ENCODE measurements around the gene AP1S3. TPM values are rescaled to one million over a fixed set of nuclear protein-coding genes. Genes with fewer than 3 reads are reported as not detected.
"Not testable (repeated sequence)": the region's sequence is repeated elsewhere in the genome, so short reads cannot be mapped to it uniquely, and the experiment has no call there.

AP1S3 gene
- total RNA-seq: 1.6 and 2.2 TPM in 2 replicates

DNA sequence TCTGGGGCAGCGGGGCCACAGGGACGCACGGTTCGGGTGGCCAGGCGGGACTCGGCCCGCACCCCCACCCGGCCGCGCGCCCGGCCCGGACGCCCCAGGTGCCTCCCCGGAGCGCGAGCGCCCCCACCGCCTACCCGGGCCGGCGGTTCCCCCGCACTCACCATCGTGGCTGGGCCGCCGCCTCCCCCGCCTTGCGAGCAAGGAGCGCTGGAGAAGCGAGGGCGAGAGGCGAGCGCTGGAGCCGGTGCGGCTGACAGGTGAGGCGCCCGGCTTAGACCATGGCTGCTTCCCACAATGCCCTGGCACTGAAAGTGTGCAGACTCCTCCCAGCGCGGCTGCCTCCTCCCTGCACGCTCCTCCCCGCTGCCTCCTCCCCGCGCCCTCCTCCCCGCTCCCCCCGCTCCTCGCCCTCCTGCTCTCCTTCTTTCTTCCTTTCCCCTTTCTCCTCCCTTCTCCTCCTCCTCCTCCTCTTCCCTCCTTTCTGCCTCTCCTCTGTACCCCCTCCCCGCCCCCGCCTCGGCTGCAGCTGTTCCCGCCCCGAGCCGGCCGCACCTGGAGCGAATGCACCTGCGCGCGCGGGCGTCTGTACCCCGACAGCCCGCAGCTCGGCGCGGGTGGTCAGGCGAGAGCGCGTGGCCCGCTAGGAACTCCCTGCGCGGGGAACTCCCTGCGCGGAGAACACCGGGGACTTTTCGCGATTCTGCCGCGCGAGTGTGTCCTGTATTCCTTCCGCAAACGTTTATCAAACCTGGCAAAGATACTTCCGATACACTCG, at the start of gene AP1S3:
TSS of gene AP1S3 (minus strand) at position 296 of the 775 bp plus-strand sequence. CDS start at position 164, 132 bp downstream.
- peak; percentile 50 to 55 for DNase-seq (ENCODE audit: low read depth in 2 of 2)

DNA sequence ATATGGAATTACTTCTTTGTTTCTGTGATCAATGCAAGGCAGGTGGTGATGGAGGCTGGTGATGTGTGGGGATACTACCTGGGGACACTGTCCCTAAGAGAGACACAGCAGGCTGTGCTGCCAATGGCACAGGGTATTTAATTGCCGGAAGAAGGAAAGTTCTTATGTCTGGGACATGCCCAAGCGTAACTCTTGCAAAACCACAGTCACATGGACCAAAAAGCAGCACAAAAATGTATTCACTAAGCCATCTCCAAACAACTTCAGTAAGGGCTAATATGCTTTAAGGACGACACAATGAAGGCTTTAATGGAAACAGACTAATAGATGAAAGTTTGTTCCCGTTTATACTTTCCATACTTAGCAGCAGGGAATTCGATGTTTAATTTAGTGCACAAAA, 49.7 kb upstream of the AP1S3 start:
- DNase-seq (ENCODE audit: low read depth in 2 of 2): no peak

DNA sequence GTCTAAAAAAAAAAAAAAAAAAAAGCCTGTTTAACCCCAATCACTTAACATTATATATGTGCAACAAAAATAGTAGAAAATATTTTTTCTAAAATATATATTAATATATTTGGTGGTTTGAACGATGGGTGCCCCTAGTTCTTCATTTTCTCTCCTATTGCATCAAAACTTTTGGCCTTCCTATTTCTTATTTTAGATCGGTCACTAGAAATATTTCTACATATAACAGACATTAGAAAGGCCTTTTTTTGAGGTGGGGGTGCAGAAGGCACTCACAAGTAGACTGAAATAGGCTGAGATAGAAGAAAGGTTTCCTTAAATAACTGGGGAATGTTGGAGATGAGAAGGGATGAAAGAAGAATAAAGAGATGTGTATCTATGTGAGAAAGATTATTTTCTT, 49.3 kb upstream of the AP1S3 start:
- no peak for DNase-seq (ENCODE audit: low read depth in 2 of 2)

DNA sequence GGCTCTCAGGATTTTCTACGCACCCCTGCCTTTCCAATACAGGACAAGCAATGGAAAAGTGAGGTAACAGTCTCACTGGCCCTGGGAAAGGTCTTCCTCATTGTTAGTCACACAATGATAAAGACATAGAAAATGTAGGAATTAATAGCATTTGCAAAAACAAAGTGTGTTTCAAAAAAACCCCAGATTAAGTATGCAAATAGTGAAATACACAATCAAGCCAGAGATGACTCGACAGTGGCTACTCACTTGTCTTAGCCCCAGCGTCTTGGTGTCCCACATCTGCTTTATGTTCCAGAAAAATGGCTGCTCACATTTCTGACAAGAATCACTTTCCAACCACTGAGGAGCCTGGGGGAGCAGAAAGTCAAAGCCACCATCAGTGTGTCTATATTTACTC, 47.0 kb upstream of the AP1S3 start:
- DNase-seq (ENCODE audit: low read depth in 2 of 2): no peak

DNA sequence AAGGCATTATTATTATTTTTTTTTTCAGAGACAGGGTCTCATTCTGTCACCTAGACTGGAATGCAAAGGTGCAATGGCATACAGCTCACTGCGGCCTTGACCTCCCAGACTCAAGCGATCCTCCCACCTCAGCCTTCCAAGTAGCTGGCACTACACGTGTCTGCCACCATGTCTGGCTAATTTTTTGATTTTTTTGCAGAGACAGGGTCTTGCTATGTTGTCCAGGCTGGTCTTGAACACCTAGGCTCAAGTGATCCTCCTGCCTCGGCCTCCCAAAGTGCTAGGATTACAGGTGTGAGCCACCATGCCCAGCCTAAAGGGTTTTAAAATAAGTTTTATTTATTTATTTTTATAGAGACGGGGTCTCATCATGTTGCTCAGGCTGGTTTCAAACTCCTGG, 45.3 kb upstream of the AP1S3 start:
- DNase-seq (ENCODE audit: low read depth in 2 of 2): no peak

DNA sequence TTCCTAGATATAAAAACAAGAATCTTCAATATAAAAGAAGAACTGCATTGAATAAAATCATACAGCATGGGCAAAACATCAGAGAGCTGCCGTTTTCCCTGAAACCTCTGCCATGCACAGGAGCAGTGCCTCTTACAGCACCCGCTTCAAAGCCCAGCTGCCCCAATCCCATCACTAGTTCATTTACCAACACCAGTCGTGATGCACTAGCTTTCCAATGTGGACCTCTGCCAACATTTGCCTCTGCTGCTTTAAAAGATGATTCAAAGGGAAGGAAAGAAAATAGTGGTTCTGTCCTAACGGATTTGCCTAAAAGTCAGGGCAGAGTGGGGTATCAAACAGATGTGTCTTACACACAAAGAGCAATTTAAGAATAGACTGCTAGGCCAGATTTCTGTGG, 43.4 kb upstream of the AP1S3 start:
- no peak for DNase-seq (ENCODE audit: low read depth in 2 of 2)

DNA sequence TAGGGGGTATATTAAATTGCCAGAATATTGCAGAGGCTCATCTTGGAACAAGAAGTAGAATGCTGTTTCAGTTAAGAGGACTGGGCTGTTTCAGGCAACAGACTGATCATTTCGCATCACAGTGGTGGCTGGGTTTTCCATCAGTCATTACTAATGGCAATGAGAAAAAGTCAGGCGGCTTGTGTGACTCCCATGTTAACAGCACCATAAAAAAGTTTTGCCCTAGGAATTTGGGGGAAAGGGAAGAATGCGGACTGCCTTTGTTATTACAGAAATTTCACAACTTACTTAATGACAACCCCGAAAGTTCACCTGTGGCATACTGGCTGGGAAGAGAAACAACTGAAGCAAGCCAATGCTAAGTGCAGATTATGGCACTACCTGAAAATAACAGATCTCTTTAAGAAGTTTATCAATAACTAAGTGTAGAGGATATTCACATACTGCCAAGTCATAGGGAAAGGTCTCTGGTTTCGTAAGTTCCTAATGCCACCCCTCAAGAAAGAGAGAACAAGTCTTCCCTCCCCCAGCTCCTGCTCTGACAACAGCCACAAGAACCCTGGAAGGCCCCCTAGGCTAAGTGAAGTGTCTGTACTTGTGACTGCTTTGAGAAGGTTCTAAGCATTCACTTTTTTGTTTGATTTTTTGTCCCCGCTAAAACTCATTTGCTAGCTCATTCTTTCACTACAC, 40.5 kb upstream of the AP1S3 start:
- no peak for DNase-seq (ENCODE audit: low read depth in 2 of 2)

DNA sequence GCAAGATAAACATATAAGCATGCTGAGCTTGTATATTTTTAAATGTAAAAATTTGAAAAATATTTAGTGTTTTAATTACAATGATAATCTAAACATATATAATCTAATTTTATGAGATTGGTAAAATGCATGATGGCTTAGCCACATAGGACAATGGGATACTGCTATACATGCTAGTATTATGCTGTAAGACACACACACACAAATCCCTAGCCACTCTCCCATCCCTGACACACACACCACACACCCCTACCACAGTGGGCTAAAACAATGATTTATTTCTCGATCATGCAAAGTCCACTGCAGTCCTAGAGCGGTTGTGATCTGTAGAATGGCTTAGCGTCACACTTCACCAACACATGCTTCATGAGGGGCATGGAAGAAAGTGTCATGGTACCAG, 36.3 kb upstream of the AP1S3 start:
- no peak for DNase-seq (ENCODE audit: low read depth in 2 of 2)

DNA sequence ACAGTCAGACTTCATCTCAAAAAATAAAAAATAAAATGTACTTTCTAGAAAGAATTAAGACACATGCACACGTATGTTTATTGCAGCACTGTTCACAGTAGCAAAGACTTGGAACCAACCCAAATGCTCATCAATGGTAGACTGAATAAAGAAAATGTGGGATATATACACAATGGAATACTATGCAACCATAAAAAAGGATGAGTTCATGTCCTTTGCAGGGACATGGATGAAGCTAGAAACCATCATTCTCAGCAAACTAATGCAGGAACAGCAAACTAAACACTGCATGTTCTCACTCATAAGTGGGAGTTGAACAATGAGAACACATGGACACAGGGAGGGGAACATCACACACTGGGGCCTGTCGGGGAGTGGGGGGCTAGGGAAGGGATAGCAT, 35.4 kb upstream of the AP1S3 start:
- DNase-seq (ENCODE audit: low read depth in 2 of 2): not testable (repeated sequence)

DNA sequence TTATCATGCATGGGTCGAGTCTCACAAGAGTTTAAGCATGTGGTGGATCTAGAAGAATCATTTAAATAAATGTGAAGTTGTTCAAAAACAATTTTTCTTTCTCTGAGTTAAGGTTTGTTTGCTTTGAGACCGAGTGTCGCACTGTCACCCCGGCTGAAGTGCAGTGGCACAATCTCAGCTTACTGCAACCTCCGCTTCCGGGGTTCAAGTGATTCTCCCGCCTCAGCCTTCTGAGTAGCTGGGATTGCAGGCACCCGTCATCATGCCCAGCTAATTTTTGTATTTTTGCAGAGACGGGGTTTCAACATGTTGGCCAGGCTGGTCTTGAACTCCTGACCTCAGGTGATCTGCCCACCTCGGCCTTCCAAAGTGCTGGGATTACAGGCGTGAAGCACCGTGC, 34.3 kb upstream of the AP1S3 start:
- DNase-seq (ENCODE audit: low read depth in 2 of 2): not testable (repeated sequence)

DNA sequence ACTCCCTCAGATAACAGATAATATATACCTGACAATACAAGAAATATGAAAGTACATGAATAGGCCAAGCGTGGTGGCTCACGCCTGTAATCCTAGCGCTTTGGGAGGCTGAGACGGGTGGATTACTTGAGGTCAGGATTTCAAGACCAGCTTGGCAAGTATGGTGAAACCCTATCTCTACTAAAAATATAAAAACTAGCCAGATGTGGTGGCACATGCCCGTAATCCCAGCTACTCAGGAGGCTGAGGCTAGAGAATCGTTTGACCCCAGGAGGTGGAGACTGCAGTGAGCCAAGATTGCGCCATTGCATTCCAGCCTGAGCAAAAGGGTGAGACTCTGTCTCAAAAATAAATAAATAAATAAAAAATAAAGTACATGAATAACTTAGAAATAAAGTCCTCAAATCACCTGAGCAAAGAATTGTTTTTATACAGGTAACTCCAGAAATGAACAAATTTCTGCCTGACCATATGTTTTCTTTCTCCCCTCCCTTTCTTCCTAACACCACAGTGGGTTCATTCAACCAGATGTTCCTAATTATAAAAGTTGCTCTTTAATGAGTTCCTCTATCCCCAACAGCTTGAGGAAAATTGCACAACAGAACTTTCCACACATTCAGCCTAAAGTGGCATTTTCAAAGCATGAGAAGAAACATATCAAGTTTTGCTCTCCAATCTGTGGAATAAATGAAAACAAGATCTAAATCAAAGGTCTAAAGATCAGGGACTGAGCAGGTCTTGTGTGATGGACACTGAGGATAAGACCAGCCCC, 33.6 kb upstream of the AP1S3 start:
- no peak for DNase-seq (ENCODE audit: low read depth in 2 of 2)

DNA sequence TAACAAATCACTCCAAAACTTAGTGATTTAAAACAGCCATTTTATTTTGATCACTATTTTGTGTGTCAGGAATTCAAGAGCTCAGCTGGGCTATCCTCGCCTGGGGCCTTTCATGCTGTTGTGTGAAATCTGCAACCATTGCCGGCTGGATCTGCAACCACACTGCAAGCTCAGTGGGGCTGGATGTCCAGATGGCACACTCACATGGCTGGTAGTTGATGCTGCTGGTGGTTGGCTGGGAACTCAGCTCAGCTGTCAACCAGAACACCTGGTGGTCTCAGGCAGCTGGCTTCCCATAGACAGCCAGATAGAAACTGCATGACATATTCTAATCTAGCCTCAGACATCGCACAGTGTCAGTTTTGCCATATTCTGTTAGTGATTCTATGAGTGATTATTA, 30.6 kb upstream of the AP1S3 start:
- DNase-seq (ENCODE audit: low read depth in 2 of 2): no peak

DNA sequence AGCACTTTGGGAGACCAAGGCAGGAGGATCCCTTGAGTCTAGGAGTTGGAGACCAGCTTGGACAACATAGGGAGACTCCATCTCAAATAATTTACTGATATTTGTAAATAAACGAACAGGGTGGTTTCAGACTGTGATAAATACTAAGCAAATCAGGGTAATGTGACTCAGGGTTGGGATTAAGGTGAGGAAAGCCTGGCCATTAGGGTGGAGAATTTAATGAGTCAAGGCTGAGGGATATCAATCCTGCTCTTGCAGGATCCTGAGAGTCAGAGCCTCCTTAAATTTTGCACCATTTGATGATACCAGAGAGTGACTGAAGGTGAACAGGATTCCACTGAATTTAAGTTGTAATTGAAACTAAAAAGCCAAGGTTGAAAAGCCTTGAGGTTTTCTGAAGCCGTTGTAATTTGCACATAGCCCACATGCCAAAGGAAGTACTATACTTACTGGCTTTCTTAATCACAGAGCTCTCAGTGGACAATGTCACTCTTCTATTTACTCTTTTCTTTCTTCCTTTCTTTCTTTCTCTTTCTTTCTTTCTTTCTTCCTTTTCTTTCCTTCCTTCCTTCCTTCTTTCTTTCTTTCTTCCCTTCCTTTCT, 28.6 kb upstream of the AP1S3 start:
- no peak for DNase-seq (ENCODE audit: low read depth in 2 of 2)

DNA sequence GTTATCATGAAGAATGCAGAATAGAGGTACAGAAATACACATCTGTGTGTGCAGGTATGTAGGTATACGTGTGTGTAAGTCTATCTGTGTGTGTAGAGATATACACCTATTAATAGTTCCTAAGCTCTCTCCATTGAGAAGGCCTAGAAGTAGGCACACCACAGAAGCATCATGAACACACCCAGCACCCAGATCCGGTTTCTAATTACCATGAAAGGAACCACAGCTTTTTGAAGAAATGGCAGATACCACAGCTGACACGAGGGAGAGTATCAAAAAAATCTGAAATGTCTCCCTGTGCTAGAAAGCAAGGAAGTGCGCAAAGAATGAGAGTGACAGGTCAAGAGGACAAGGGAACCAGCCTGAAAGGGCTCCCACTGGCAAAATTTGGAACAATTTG, 27.7 kb upstream of the AP1S3 start:
- DNase-seq (ENCODE audit: low read depth in 2 of 2): no peak

DNA sequence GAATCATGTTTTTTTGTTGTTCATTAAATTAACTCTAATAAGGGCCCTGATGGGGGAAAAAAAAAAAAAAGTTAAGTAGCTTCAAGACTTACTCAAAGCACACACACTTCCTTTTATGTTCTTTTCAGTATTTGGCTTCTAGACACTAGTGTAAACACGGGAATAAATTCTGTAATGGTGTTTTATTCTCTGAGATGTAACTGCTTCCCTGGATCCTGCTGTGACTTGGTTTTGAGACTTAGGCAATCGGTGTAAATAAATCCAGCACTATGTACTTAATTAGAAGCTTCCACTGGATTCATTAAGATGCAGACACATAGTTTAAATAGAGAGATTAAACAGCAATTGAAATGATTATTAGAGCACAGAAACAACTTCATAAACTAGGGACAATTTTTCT, 26.1 kb upstream of the AP1S3 start:
- no peak for DNase-seq (ENCODE audit: low read depth in 2 of 2)

DNA sequence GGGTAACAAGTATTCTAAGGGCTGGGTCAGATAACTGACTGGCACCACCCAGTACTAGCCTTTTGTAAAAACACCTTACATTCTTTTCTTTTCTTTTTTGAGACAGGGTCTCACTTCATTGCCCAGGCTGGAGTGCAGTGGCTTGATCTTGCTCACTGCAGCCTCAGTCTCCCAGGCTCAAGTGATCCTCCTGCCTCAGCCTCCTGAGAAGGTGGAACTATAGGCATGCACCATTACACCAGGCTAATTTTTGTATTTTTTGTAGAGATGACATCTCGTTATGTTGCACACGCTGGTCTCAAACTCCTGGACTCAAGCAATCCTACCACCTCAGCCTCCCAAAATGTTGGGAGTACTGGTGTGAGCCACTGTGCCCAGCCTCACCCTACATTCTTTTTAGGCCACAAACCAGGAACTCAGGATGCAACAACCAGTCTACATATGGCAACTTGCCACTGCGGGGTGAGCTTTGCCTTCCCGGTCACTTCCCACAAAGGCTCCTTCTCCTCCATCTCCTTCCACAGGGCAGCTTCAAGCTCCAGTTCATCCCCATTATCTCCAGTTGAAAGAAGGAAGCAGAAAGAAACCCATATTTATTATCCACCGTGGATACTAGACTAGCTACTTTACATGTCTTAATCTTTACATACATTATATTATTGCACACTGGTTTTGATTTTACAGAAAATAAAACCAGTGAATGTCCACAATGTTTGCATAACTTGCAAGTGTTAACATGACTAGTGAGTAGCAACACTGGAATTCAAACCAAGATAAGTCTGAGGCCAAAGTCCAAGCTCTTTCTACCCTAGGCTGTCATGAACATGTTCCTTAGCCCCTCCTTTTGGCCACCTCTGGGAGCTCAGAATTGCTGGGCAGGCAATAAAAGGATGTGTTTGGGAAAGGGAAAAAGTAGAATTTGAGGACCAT, 23.7 kb upstream of the AP1S3 start:
- no peak for DNase-seq (ENCODE audit: low read depth in 2 of 2)

DNA sequence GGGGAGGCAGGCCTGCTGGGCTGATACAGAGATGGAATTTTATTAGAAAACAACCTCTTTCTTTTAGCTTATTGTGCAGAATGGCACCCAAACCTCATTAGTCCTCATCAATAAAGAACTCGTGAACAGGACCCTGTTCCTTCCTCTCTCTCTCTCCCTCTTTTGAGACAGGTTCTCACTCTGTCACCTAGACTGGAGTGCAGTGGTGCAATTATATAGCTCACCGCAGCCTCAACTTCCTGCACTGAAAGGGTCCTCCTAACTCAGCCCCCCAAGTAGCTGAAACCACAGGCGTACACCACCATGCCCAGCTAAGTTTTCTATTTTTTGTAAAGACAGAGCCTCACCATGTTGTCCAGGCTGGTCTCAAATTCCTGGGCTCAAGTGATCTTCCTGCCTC, 21.7 kb upstream of the AP1S3 start:
- DNase-seq (ENCODE audit: low read depth in 2 of 2): no peak

DNA sequence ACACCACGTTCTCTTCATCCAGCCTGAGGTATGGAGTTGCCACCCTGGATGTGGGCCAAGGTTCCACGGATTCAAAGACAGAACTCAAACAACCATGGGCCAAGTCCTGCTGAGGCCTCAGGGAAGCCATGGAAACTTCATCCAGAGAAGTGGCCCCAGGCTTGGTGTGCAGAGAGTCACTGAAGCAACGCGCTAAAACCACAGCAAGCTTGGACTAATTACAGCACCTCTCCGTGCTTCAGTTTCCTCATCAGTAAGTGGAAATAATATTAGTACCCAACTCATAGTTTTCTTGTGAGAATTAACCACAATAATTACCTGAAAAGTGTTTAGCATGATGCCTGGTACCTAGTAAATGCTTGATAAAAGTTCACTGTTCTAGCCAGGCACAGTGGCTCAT, 19.2 kb upstream of the AP1S3 start:
- DNase-seq (ENCODE audit: low read depth in 2 of 2): no peak

DNA sequence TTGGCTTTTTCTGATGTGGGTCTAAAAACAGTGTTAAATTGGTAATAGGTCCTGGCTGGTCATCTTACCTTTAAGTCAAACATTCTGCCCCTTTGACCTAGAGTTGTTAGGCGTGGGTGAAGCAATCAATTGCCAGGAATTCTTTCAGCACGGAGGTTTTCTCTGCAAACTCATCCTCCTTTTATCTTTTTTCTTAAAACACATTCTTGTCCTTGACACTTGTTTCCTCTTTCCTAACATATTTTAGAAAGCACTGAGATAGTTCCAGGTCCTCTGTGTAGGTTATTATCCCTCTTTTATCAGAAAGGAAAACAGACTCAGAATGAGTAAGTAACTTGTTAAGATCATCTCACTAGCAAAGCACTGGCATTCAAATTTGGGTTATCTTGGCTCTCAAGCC, 18.6 kb upstream of the AP1S3 start:
- no peak for DNase-seq (ENCODE audit: low read depth in 2 of 2)

DNA sequence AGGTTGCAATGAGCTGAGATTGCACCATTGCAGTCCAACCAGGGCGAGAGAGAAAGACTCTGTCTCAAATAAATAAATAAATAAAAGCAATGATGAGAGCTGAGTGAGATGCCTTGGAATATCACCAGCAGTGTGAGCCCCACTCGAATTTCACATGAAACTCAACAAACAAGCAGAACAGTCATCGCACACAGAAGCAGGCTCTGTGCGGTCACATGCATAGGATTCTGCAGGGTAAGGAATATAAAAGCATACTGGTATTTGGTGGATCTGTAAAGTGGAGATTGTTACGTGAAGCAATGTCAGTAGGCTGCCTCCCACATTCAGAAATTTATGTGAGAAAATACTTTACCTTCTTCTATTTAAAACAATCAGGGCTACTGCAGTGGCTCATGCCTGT, 18.0 kb upstream of the AP1S3 start:
- no peak for DNase-seq (ENCODE audit: low read depth in 2 of 2)

DNA sequence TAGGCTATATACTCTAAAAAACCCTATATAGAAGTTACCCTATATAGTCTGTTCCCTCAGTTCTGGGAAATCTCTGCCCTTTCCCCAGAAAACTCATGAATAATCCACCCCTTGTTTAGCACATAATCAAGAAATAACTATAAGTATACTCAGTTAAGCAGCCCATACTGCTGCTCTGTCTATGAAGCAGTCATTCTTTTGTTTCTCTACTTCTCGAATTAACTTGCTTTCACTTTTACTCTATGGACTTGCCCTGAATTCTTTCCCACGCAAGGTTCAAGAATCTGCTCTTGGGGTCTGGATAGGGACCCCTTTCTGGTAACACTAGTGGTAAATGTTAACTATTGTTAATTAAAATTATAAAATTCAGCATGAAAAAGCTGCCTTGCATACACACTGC, 17.4 kb upstream of the AP1S3 start:
- DNase-seq (ENCODE audit: low read depth in 2 of 2): no peak

Data from lung microvascular endothelial cell (primary cell).